GM21390 (cell line): Measurements from ENCODE around the gene TIGD4.
A peak's percentile ranks its signal among the peaks of the same experiment; 100 is the strongest.
"Not testable (repeated sequence)": the region's sequence is repeated elsewhere in the genome, so short reads cannot be mapped to it uniquely, and the experiment has no call there.

Experiments used
- ATAC-seq: cut with Tn5 transposase; IDR thresholded peaks from one replicate; pipeline ENCODE4 v1.9.1; 2021; ENCODE audit not compliant: unreplicated experiment

TIGD4 gene

DNA sequence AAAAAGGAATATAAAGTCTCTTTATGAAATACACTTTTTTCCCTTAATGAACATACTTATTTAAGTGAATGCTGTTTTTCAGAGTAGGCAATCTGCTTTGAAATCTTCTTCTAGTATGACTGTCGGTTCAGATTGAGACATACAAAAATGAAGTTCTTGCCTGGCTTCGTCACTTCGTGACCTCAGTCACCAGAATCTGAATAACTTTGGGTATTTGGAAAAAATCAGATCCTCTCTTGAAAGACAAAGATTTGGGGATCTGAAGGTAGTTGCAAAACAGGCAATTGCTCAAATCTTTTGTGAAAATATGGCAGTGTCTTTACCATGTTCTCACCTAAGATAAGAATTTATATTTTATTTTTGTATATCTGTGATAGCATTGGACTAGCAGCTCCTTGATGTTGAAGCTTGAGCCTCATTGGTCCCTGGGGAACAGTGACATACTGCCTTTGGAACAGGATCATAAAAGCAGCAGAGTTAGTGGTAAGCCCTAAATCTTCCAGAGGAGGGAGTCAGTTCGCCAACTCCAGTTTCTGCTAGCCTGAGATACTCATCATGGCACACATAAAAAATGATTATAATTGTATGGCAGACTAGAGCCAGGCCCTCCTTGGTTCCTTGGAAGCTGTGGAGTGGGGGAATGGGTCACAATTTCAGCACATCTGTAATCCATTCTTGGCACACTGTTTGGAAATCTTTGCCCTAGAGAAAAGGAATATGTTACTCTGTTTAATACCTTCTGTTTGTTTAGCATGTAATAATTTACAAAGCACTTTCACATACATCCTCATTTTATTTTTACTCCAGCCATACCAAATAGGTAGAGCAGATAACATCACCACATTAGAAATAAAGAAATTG is 5.2 kb upstream of the TIGD4 start:
- ATAC-seq: no peak

DNA sequence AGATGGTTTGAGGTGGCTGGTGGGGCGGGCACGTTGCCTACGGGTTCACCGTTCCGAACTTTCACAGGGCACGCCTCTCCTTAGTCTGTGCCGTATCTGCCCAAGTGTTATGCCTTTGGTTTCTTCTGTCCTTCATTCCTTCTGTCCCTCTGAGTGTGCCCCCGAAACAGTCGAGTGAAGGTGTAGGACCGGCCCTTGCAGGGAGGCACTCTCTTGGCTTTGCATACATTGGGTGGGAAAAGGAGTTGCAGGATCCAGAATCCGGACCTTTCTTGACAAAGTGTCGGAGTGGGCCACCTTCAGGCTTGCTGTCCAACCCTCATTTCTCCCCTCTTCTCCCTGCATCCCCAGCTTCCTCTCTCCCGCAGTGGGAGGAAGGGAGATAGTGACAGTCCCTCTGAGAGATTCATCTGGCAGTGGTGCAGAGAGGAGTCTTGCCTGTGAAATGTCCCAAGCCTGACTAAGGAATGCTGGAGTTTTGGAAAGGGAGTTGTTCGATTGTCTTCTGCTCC is 793 bp upstream of the TIGD4 start:
- ATAC-seq: peak; percentile 23

DNA sequence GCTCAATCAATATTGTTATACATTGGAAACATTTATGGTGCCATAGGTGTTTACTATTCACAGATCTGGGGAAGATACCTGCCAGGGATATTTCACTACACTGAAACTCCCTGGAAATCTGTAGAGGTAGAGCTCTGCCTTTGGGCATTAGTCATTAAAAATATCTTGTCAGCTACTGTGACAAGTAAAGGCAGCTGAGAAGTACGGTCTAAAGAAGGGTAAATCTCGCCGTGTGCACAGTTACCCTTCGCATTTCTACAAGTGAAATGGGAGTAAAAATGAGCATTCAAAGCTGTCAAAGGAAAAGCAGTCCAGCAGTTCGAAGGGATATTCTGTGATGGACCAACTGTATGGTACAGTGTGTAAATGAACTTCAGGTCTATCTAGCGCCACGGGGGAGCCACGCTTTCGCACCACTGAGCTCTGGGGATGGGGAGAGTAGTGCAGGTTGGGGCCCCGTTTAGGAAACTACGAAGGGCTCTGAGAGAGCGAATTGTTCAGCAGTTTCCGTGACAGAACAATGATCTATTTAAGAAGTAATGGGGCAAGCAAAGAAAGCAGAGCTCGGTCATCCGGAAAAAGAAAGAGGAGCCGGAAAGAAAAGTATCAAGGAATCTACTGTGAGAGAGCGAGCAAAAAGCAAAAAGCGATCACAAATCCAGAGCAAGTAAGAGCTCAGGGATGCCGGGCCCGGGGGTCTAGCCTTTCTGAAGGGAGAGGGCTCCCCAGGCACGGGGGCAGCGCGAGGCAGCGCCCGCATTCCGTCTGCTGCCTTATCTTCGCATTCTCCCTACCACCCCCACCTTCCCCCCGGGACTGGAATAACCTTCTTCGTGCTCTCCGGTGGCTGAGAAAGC is 646 bp downstream of the TIGD4 start:
- ATAC-seq: no peak

DNA sequence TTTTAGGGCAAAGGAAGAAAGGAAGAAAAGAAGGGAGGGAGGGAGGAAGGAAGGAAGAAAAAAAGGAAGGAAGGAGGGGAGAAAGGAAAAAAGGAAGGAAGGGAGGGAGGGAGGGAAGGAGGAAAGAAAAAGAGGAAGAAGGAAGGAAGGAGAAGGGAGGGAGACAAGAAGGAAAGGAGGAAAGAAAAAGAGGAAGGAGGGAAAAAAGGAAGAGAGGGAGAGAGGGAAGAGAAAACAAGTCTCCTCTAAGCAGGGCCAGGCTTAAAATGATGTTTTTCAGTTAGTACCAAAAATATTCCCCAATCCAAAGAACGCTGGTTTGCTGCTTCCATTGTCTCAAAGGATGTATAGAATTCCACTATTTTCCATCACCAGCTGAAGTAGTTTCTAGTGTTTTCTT is 2.0 kb downstream of the TIGD4 start:
- ATAC-seq: no peak

DNA sequence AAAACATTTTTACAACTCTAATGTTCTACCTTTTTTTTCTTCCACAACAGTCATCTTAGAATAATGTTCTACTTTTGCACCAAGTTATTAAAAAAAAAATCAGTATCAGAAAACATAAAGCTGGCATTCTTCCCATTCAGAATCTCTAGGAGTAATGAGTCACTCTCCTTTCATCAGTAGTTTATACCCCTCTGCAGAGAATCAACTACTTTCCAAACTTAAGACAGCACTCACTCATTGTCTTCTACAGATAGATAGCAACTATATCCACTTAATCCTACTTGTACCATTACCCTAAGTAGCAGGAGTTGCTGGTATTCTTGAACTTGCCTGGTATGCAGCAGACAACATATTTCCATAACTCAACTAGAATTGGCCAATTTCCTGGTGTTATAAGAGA is 3.2 kb downstream of the TIGD4 start:
- ATAC-seq: no peak

DNA sequence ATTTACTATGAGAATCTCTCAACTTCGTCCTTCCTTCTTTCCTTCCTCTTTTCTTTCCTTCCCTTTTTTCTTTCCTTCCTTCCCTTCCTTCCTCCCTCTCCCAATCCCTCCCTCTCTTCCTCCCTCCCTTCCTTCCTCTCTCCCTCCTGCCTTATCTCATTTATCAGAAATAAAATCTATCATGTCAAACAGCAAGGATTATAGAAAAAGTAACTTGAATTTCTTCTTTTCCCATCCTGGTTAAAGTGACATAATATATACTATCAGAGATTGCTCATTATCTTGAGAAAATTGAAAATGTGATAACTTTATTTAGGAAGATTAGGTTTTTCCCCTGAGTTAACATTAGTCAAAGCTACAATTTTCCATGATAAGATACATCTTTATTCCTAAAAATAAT is 5.6 kb downstream of the TIGD4 start:
- no peak for ATAC-seq

DNA sequence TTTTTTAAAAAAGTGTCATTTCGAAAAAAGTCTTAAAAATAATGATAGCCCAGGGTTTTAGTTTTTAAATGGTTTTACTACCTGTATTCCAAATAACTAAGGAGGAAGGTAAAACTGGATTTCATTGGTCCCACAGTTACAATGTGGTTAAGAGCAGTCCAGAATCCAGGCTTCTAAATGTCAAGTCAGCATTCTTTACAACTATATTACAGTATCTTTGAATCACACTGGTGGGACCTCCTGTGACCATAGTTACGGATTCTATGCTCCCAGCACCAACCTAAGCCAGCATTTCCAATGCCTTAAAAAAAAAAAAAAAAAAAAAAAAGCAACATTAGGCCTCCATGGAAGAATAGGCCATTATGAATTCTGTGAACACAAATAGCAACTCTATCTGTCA is 6.2 kb downstream of the TIGD4 start:
- ATAC-seq: no peak

DNA sequence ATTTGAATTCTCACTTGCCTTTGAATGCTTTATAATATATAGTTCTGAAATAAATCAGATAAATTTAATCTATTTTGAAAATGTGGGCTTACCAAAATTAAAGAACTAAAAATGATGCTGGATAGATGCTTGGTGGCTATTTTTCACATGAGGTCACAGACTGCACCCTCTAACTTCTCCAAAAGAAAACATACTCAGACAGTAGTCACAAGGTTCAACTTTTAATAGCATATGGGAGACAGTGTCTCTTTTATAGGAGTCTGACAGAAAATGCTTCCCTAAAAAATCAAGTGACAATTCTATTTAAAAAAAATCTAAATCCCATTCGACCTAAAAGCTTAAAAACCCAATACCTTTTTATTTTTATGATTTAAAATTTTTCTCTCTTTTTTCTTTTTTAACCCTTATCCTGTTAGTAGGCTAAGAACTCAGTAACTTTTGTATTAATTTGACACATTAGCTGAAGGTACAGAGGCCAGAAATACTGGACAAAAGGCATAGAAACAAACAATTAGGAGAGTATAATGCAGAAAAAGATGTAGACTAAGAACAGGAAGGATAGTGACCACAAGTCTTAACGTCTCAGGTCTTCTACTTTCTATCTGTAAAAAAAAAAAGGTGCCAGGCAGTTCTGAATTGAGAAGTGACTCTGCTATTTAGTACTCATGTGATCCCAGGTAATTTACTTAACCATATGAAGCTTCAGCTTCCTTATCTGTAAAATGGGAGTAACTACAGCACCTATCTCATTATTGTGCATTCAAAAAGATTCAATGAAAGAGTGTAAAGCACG is 7.6 kb downstream of the TIGD4 start:
- peak; percentile 90 for ATAC-seq

DNA sequence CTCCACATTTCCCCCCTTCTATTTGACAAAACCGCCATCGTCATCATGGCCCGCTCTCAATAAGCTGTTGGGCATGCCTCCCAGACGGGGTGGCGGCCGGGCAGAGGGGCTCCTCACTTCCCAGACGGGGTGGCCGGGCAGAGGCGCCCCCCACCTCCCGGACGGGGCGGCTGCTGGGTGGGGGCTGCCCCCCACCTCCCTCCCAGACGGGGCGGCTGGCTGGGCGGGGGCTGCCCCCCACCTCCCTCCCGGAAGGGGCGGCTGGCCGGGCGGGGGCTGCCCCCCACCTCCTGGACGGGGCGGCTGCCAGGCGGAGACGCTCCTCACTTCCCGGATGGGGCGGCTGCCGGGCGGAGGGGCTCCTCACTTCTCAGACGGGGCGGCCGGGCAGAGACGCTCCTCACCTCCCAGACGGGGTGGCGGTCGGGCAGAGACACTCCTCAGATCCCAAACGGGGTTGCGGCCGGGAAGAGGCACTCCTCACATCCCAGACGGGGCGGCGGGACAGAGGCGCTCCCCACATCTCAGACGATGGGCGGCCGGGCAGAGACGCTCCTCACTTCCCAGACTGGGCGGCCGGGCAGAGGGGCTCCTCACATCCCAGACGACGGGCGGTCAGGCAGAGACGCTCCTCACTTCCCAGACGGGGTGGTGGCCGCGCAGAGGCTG is 14.3 kb downstream of the TIGD4 start:
- ATAC-seq: not testable (repeated sequence)

DNA sequence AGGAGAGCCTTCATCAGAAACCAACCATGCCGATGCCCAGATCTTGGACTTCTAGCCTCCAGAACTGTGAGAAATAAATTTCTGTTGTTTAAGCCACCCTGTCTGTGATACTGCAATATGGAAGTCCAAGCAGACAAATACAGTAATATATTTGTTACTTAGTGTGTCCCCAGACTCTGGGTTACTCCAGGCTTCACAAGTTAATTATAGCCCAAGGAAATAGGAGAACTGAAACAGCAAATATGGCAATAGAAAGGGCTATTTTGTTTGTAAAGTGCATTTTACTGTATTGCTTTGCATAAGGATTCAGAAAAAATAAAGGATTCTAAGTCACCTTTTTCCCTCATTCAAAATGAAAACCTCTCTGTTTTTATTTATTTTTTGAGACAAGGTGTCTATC is 15.7 kb downstream of the TIGD4 start:
- no peak for ATAC-seq

DNA sequence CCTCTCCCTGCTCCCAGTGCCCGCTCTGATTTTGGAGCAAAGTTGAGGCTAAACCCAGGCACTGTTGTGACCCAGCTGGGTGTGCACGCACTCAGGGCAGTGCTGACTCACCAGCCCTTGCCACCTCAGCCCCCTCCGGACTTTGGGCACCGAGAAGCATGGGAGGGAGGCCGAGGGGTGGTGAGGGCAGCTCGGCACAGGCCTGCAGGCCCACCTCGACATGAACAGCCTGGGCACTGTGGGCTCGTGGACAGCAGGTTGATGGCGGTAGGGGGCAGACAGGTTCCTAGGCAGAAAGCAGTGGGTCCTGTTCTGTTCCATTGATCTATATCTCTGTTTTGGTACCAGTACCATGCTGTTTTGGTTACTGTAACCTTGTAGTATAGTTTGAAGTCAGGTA is 30.9 kb downstream of the TIGD4 start:
- ATAC-seq: no peak

DNA sequence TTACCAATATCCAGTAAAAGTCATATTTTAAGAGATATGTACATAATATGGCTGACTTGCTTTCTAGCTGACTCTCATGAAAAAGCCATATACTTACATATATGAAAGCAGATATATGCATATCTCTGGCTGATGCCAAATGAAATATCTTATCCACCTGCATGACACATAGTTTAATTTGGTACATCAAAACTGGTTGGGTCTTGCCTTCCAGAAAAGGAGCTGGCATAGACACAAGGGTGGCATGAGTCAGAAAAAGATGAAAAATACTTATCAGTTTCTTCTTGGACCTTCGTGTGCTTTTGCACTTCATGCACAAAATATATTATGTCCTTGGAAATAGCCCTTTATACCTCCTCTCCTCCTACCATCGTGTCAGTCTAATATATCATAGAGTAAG is 32.1 kb downstream of the TIGD4 start:
- ATAC-seq: no peak

DNA sequence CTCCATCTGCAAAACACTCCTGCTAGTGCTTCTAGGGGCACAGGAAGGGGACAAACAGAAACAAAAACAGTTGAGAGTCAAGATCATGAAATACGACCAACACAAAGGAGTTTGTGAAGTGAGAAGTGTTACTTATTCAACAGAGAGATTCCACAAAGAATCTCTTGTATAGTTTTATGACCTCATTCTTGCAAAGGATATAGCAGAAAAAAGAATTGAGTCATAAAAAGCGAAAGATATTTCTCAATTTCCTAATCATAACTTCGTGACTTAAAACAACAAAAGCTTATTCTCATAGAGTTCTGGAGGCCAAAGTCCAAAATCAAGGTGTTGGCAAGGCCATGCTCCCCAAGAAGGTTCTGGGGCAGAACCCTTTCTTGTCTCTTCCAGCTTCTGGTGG is 40.7 kb downstream of the TIGD4 start:
- no peak for ATAC-seq

DNA sequence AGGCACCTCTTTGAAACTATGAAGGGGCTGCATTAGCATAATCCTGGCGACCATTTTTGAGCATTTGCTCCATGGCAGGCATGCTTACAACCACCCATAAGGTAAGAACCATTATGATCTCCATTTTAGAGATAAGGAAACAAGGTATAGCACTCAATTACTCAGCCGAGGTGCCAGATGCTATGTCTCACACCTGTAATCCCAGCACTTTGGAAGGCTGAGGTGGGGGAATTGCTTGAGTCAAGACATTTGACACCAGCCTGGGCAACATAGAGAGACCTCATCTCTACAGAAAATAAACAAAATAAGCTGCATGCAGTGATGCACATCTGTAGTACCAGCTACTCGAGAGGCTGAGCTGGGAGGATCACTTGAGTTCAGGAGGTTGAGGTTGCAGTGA is 43.6 kb downstream of the TIGD4 start:
- no peak for ATAC-seq

DNA sequence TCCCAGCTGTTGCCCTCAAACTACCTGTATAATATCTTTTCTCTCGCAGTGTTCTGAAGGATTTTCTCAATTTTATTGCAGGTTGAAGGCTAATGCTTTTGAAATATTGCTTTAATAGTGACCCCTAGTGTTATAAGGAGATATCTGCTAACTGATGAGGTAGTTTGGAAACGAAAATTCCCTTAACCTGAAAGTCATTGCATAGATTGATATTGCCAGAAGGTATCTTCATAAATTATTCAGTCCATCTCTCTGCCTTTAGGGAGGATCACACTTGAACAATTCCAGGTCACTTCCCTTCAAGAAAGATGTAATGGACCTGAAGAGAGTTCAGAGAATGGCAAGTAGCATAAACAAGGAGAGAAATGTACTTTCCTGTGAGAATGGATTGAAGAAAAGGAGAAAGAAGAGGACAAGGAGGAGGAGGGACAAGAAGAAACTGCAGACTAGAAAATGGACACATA is 44.1 kb downstream of the TIGD4 start:
- no peak for ATAC-seq

DNA sequence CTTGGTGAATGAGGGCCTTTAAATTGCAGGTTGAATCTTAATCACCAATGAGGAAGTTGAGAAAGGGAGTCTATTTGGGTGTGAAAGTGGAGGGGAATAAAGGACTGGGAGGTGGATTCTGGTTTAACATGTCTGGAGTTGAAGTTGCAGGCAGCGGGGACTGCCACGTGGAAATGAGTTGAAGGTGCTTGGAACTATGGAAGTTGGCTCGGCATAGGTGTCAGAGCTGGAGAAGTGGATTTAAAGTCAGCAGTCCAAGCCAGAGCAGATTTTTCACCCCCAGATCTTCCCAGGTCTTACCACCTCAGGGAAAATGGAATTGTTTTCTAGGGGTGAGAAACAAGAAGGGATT is 44.9 kb downstream of the TIGD4 start:
- no peak for ATAC-seq

DNA sequence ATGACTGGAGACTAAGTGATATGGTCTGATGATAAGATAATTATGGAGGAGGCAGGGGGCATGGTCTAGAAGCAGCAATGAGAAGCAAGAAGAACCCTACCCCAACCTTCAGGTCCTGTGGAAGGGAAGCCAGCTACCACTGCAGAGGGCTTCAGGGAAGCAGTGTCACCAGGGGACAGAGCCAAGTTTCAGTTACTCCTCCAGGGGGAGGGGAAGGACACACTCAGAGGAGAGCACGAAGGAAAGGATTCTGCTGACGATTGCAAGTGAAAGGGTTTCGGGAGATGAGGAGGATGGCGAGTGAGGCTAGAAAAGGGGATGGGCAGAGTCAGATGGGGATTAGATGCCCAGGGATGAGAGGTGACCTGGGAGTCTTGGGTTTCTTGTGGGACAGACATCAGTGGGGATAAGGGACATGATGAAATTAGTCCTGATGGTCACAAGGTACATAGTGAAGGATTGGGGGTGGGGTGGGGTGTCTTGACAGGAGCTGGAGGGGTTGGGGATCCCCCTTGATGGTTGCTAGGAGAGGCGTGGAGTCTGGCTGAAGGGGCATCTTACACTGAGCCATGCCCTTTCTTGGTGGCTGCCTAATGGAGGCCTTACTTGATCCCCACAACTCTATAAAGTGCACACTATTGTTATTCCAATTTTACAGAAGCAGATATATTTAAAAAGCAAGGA is 45.4 kb downstream of the TIGD4 start:
- ATAC-seq: no peak

DNA sequence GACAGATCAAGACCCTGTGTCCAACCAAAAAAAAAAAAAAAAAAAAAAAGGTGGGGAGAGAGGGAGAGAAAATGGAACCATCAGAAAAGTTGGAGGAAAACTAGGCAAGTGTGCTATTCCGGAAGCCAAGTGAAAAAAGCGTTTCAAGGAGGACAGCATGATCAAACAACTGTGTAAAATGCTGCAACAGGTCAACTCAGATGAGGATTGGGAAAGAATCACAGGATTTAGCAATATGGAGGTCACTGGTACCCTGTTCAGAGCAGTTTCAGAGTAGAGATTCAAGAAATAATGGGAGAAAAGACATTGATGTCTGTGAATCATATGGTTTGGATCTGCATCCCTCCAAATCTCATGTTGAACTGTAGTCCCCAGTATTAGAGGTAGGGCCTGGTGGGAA is 47.5 kb downstream of the TIGD4 start:
- no peak for ATAC-seq

DNA sequence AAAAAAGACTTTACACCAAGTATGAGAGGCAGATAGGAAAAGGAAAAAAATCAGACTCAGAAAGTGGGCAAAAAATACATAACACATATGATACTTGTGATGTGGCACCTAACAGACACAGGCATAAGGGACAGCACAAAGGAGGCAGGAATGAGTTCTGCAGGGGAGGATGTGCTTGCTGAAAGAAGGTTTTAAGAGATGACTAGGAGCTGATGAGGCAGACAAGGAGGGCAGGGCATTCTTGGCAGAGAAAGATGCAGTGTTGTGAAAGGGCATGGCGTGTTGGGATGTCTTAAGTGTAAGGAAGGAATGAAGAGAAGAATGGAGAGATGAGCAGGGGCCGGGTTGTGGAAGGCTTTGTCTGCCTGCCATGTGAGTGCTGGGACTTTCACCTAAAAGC is 50.1 kb downstream of the TIGD4 start:
- ATAC-seq: no peak

DNA sequence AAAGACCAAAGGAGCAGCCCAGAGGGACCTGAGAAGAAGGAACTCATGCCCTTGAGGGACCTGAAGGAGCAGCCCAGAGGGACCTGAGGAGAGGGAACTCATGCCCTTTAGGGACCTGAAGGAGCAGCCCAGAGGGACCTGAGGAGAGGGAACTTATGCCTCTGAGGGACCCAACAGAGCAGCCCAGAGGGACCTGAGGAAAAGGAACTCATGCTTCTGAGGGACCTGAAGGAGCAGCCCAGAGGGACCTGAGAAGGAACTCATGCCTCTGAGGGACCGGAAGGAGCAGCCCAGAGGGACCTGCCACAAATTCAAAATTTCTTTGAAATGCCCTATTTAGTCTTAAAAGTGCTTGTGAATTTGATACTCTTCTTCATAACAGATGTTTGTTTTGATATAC is 51.2 kb downstream of the TIGD4 start:
- no peak for ATAC-seq
